ENCODE measurements around the gene GATA3.

The GATA3 gene

DNA sequence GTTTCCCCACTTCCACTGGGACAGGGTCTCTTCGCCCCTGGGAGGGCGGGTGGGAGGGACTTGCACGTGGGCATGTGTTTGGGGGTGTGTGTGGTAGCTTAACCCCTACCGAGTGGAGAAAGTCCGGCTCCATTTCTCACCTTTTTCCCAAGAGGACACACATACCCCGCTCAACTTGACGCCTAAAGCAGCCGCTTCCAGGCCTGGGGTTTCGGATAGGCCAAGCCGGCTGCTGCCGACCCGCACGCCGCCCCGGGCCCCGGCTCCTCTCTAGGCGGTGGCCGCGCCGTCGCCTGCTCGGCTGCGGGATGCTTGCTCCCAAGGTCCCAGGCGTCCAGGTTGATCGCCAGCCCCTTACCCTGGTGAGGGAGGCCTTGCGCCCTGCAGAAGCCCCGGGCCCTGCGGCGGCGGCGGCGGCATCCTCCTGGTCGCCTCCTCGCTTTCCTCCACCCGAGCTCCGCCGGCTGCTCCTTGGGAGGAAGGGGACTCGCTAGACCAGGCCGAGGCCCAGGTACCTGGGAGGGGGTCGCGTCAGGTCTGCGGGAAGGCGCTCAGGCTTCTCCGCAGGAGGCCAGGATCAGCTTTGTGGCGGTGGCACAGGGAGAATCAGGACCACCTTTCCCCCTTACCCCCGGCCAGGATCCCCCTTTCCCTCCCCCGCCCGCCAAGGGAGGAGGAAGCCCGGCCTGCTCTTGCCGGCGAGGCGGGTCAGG, 3.2 kb upstream of the GATA3 start:
- no peak for DNase-seq (ENCODE audit: low read depth)

DNA sequence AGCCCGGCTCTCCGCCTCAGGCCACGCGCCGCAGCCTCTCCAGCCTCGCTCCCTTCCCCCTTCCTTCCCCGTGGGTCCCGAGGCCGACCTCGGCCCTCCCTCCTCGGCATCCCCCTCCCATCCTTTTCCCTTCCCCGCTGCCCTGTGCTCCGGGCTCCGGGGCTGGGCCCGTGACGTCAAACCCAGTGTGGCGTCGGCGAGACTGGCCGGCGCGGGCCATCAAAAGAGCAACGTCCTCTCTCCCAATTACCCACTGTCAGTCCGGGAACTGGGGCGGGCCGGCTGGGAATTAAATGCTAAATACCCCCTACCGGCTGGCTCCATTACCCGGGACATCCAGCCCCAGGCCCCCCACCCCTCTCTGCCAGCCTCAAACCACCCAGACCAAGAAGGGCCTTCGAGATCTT, 2.6 kb upstream of the GATA3 start:
- DNase-seq (ENCODE audit: low read depth) = no peak

DNA sequence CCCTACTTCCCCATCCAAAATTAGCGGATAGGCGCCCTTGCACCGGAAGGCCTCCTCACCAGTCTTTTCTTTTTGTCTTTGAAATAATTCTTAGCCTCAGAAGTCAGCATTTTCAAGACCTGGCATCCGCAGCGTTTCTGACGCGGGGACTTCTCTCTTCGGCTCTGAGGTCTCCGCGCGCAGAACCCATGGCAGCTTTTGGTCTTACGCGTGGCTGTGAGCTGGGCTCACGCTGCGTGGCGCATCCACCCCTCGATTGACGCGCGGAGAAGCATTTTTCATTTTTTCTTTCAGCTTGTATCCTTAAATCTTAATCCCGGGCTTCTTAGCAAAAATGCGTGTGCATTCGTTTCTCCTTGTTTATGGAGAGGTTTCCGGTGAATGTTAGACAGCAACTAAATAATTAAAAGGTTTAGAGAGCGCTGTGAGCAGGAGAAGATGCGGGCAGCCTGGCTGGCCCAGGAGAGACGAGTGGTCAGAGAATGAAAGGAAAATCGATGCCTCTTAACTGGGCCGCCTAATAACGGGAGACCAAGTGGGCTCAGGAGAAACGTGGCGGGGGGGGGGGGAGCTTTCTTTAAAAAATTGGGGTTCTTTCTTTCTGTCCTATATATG, 2.0 kb upstream of the GATA3 start:
- no peak for DNase-seq (ENCODE audit: low read depth)

DNA sequence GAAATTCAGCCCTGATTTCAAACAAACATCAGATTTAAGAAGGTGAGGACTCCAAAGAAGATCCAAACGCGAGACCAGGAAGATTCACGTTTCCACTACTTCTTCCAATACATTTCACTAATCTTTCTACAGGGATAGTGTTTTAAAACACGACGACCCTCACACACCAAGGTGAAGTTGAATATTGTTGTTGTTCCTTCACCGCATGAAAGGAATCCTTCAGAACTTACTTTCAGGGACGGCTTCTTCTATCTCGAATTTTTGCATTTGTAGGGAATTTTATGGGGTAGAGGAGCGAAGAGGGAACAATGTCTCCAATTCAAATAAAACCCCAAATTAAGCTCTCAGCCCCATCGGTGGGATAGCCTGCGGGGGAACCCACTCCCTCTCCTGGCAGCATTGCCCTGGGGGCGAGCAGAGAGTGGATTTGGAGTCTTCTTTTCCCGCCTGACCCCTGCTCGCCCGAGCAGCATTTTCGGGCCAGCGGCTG, 1.5 kb upstream of the GATA3 start:
- no peak for DNase-seq (ENCODE audit: low read depth)

DNA sequence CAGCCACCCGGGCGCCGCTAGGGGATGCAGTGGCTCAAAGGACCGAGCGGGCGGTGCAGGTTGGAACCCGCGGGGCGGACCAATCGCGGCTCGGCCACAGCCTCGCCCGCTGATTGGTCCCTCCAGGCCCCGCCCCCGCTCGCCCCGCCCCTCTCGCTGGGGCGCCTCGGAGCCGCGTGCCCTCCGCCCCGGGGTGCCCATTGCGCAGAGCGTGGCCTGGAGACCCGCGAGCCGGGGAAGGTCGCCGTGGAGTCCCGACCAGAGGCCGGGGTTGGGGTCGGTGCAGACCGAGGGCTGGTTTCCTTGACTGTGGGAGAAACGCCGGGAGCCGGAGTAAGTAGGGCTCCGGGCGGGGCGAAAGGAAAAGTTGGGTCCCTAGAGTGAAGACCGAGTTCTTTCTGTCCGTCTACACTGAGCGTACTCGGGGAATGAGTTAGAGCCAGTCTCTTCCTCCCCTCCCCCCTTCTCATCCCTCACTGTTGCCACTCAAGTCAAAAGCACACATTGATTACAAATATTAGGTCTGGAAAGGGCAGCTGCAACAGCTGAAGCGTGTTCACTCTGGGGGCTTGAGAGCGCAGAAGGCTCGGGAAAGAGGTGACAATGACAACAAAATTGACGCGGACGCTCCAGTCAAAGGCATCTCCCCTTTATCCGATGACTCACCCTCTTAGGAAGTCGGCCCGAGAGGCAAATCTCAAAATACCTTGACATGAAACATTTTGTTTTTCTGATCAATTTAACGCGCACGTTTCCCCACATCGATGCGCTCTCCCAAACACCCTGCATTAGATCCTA, 843 bp upstream of the GATA3 start:
- peak; percentile 68 for DNase-seq (ENCODE audit: low read depth)

DNA sequence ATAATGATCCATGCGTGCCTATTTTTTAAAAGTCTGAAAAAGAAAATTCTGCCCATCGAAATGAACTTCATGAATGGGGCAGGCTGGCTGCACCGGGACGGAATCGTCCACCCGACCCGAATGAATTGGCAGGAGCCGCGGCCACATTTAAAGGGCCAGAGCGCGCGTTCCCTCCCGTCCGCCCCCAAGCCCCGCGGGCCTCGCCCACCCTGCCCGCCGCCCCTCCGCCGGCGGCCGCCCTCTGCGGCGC, 319 bp upstream of the GATA3 start:
- DNase-seq (ENCODE audit: low read depth) = no peak

DNA sequence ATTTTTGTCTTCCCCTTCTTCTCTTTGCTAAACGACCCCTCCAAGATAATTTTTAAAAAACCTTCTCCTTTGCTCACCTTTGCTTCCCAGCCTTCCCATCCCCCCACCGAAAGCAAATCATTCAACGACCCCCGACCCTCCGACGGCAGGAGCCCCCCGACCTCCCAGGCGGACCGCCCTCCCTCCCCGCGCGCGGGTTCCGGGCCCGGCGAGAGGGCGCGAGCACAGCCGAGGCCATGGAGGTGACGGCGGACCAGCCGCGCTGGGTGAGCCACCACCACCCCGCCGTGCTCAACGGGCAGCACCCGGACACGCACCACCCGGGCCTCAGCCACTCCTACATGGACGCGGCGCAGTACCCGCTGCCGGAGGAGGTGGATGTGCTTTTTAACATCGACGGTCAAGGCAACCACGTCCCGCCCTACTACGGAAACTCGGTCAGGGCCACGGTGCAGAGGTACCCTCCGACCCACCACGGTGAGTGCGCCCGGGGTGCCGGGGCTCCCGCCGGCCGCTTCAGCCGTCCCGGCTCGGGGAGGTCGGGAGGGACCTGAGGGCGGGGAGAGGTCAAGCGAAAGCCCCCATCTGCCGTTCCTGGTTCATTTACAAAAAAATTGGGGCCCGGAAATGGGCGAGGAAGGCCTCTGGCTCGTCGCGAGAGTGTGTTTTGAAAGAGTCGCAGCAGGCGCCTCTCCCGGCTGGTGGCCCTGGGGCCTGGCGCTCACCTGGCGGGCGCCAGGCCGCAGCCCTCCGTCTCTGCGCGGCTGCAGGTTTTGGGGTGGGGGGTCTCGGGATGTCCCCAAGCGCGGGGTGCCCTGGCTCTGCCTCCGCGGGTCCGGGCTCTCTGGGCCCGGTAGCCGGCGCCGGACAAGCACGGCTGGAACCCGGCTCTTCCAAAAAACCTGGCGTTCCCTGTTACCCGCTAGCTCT, 1.2 kb downstream of the GATA3 start:
- no peak for DNase-seq (ENCODE audit: low read depth)

DNA sequence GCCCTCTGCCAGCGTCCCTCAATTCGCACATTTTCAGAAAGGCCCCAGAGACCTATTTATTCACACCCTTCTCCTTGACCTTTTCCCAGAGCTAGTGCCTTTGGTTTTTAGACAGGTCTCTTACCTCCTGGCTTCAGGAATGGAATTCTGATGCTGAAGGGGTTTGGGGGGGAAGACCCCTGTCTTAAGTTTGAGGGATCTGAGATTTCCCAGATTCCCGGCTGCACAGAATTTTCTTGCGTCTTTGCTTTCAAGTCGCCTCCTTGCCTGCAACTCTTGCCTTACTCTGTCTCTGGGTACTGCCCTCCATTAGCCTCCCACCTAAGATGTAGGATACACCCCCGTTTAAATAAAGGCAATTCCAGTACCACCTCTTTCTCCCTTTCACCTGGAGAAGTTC, 1.9 kb downstream of the GATA3 start:
- DNase-seq (ENCODE audit: low read depth) = no peak

DNA sequence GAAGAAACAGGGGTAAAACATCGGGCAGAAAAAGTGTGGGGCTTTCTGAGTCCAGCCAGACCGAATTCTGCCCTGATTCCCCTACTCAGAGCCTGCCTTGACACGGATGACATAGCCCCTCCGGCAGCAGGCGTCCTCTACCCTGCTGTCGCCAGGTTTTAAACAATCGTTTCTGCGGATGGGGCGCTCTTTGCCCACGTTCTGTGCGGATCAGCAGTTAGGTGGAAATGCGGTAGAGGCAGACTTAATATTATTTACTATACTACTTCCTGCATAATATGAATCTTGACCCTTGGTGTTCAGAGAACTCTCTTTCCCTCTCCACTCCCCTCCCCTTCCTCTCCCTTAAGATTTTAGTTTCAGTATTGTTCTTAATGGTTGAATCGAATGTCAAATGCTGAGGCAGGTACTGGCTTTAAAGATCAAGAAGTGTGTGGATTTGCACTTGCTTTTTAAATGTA, 2.4 kb downstream of the GATA3 start:
- DNase-seq (ENCODE audit: low read depth) = no peak

DNA sequence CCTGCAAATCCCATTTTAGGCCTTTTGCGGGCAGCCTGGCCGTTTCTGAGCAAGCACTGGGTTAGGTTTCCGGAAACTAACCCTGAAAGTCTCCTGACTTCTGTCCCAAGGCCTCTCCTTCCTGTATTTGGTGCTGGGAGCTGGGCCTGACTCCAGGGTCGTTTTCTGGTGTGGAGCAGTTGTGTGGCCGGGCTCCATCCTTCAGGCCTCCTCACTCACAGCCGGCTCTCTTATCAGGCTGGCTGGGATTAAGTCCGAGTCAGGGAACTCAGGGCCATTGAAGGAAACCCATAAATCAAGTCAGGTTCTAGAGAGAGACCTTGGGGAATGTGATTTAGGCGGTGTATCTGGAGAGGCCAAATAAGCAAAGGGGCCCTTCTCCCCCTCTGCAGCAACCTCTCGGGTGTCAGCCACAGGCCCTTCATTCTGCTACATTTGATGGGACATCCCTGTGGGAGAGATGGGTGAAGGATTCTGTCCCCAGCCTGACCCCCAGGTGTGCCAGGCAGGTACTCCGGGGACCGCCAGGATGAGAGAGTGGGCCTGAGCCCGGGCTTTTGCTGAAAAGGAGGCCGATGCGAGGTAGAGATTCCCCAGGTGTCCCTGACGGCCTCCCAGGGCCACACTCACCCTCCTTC, 3.3 kb downstream of the GATA3 start:
- no peak for DNase-seq (ENCODE audit: low read depth)

DNA sequence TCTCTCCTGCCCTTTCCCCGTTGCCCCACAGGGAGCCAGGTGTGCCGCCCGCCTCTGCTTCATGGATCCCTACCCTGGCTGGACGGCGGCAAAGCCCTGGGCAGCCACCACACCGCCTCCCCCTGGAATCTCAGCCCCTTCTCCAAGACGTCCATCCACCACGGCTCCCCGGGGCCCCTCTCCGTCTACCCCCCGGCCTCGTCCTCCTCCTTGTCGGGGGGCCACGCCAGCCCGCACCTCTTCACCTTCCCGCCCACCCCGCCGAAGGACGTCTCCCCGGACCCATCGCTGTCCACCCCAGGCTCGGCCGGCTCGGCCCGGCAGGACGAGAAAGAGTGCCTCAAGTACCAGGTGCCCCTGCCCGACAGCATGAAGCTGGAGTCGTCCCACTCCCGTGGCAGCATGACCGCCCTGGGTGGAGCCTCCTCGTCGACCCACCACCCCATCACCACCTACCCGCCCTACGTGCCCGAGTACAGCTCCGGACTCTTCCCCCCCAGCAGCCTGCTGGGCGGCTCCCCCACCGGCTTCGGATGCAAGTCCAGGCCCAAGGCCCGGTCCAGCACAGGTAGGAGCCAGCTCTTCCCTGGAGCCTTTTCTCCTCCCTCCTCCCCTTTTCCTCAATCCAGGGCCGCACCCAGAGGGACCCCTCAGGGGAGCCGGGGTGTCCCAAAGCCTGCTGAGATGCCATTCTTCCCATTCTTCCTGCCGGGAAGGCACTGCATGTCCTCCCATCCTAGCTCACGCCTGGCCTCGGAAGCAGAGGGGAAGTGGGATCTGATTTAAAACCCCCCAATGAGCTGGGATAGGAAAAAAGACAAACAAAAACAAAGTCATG, 4.0 kb downstream of the GATA3 start:
- DNase-seq (ENCODE audit: low read depth) = no peak

DNA sequence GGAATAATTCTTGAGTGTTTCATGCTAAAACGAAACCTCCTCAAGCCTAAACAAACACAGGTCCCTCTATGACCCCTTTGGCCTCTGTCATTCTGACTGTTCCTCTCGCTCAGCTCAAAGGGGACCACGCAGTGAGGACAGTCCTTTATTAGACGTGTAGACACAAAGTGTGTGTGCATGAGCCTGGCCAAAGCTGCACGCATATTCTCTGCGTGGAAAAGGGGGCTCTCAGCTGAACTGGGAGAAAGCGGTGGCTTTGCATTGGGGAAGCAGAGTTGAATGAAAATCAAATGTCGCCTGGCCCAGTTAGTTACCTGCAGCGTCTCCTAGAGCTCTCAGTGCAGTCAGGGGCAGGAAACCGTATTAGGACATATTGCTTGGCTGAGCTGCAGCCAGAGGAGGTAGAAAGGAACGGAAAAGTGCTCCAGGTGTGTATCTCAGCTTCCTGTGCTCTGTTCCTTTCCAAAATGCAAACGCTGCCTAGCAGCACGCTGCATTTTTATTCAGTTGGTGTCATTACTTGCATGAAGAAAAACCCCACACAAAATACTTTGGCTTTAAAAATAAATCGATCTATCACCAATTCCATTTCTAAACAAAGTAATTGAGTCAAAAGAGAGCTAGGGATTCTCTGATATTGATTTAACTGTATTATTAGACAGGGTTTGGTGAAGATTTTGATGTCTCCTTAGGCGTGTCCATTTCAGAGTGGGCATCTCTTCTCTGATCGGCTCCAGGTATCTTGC, 4.9 kb downstream of the GATA3 start:
- DNase-seq (ENCODE audit: low read depth) = no peak

DNA sequence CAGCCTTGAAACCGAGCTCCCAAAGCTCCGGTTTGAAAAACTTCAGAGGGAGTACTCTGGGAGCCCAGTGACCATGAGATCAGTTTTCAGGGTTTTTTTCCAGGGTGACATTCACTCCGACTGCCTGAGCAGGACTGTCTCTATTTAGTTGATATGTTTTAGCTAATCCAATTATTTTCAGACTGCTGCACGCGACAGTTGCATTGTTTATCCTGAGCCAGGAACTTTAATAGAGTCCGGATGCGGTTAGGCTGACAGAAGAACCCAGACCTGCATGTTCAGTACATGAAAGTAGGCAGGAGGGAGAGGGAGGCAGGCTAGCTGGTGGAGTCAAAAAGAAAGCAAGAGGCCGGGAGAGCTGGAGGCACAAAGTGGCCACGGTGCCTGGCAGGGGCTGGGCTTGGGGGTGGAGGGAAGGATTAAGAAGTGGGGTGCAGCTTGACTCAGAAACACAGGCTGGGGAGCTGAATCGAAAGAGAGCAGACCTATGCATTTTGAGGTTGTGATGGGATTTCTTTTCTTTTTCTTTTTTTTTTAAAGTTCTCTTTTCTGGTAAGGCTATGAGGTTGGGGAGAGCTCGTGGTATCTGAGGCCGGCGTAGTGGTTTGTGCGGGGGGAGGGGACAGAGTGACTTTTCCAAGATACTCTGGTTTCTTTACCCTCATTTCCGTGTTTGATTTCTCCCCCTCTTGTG, 5.7 kb downstream of the GATA3 start:
- DNase-seq (ENCODE audit: low read depth) = peak; percentile 44

DNA sequence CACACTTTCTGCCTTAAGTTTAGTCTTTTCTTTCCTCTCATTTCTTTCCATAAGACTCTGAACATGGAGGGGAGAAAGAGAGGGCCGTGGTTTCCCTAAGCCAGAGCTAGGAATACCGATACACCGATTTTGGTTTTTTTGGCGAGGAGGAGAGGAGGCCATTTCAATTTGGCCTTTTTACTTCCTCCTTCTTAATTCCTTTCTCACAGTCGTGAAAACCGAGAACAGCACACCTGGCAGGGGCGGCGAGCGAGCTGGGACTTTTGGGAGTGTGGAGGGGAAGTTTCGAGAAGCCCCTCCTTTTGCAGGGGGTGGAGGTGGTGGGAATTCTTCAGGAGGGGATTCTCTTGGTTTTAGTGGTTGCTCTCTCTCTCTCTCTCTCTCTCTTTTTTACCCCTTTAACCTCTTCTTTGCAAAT, 6.2 kb downstream of the GATA3 start:
- no peak for DNase-seq (ENCODE audit: low read depth)

DNA sequence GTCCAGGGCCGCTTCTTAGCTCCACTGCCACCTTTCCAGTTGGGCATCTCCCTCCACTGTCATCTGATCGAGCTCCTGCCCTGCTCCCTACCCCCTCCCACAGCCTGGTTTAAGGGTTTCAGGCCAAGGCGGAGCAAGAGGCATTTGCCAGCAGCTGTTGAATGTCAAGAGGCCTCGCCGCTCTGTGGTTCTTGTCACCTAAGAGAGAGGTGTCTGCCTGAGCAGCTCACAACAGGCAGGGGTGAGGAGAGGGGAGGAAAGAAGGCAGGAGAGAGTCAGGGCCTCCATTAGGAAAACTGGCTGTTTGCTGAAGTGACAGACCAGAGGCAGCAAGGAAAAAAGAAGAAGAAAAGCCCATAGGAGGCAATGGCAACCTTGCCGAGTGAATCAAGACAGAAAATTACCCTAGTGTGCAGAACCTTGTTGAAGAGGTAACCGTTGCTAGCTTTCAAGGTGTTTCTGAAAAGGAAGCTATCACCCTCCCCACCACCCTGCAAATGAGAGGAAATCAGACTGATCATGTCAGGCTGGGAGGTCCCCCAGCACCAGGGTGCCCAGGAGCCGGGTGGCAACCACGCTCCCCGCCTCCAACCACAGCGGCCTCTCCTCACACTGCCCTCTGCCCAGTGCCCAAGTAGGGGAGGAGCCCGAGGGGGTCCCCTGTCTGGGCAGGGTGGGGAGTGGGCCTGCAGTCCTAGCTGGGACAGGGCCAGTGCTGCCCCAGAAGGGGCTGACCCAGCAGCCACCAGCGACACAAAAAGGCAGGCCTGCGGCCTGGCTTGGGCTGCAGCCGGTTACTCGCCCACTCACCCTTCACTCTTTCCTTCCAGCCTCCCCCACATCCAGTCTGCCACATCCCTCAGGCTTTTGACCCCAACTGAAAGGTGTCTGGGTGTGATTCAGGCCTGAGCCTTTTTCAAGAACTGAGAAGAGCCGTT, 7.1 kb downstream of the GATA3 start:
- DNase-seq (ENCODE audit: low read depth) = no peak

DNA sequence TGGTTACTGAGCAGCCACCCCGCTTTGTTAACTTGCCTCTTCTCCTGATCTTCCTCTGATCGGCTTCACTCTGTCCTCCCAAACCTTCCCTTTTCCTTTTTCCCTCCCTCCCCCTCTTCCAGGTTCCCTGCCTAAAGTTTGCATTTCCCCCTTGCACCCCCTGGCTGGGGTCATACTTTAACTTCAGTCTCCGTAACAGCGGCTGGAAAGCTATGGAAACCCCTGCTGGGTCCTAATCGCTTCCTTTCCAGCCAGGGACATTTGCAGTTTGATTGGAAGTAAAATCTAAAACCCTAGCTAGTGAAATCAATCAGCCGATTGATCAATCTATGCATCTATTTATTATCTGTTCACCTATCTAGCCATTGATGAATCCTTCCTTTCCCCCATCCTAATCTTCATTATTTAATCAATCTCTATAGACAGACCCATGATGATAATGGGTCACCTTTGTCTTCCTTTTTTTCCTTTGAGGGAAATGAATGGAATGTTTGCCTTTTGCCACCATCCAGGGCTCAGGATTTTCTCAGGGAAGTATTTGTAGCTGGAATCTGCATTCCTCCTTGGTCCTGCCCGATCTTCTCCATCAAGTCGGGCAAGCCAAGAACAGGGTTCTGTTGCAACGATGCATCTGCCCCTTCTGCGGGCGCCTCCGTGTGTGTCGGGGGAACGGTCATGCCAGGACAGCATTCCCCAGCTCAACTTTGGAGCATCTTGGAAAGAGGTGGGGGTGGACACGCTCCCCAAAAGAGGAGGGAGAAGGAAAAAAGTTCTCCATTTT, 8.8 kb downstream of the GATA3 start:
- no peak for DNase-seq (ENCODE audit: low read depth)

DNA sequence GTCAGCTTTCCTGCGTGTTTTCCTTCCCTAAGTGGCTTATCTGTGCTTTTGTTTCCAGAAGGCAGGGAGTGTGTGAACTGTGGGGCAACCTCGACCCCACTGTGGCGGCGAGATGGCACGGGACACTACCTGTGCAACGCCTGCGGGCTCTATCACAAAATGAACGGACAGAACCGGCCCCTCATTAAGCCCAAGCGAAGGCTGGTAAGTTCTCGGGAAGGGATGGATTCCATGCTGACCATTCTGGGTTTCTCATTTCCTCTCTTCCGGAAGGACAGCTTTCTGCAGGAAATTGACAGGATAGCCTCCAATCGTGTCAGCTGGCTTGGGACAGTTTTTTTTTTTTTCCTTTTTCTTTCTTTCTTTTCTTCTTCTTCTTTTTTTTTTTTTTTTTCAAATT, 9.4 kb downstream of the GATA3 start:
- DNase-seq (ENCODE audit: low read depth) = no peak
